GM23338 (cell line): ENCODE results near the gene MYLK.

Experiments used
- CTCF ChIP-seq, 2 experiments: fragments of 200-600 bp in 1 of 2; sonication (generic) in 1 of 2; conservative IDR thresholded peaks; 2 replicates each; pipeline versions ENCODE4 v1.5.1 to v1.6.1; 2016 to 2017; ENCODE audit warnings: antibody characterized with exemption in 2 of 2, low read depth in 2 of 2, mild to moderate bottlenecking in 2 of 2, moderate library complexity in 1 of 2
- ETS1 ChIP-seq: IDR thresholded peaks from 2 replicates; pipeline ENCODE4 v1.6.1; 2016; ENCODE audit warnings: antibody characterized with exemption
- EZH2 ChIP-seq: fragments of 200-600 bp; sonication (generic); IDR thresholded peaks from one replicate; pipeline ENCODE4 v1.8.0; 2017; ENCODE audit warnings: antibody characterized with exemption, mild to moderate bottlenecking, low read depth; ENCODE audit not compliant: unreplicated experiment
- EZH2phosphoT487 ChIP-seq: fragments of 200-600 bp; sonication (generic); IDR thresholded peaks from one replicate; pipeline ENCODE4 v1.8.1; 2018; ENCODE audit warnings: antibody characterized with exemption; ENCODE audit not compliant: unreplicated experiment
- POLR2AphosphoS5 ChIP-seq: IDR thresholded peaks from 2 replicates; pipeline ENCODE4 v1.6.1; 2016; ENCODE audit warnings: antibody characterized with exemption, low read depth
- REST ChIP-seq: IDR thresholded peaks from one replicate; pipeline ENCODE4 v1.6.1; 2018; ENCODE audit warnings: antibody characterized with exemption; ENCODE audit not compliant: unreplicated experiment
- STAT1 ChIP-seq: IDR thresholded peaks from one replicate; pipeline ENCODE4 v1.6.1; 2016; ENCODE audit warnings: antibody characterized with exemption; ENCODE audit not compliant: unreplicated experiment
- ZNF114 ChIP-seq: fragments of 250-450 bp; sonication (Bioruptor Pico); IDR thresholded peaks from 2 replicates; pipeline ENCODE4 v1.5.0; 2020; ENCODE audit warnings: mild to moderate bottlenecking, moderate library complexity
- ZNF331 ChIP-seq: fragments of 250-450 bp; sonication (Bioruptor Pico); IDR thresholded peaks from 2 replicates; pipeline ENCODE4 v1.5.0; 2020; ENCODE audit warnings: low read depth, mild to moderate bottlenecking, moderate library complexity

- TF ChIP-seq REST, result no peak
- TF ChIP-seq EZH2phosphoT487, result no peak
- TF ChIP-seq CTCF (conservative IDR thresholded peaks at IDR 0.05; ENCODE audit: low read depth in 2 of 2), result no peak
- TF ChIP-seq EZH2, result no peak
- no peak for TF ChIP-seq POLR2AphosphoS5
- no peak for TF ChIP-seq ETS1
- no peak for TF ChIP-seq ZNF114 (CRISPR knock-in tag)
- no peak for TF ChIP-seq ZNF331 (CRISPR knock-in tag)
- no peak for TF ChIP-seq STAT1
Measured at GRCh38 chr3:123767564-123768292, 116.4 kb downstream of the MYLK start.
